ENCODE data around the gene HEG1.

- TF ChIP-seq CTCF (IDR thresholded peaks at IDR 0.05; ENCODE audit: low read length) = peak; percentile 29; the same call in 1 of the 2 replicates
- no peak for TF ChIP-seq EZH2phosphoT487 (IDR thresholded peaks at IDR 0.05; ENCODE audit: low read length)
- TF ChIP-seq EZH2 (optimal IDR thresholded peaks at IDR 0.05; ENCODE audit: low read depth, low read length) = no peak
Observed at GRCh38 chr3:124986192-124987143, 69.3 kb downstream of the HEG1 start.
